Measurements from ENCODE around the gene SNAPC2. TPM values are rescaled to one million over a fixed set of nuclear protein-coding genes. Genes with fewer than 3 reads are reported as not detected.

SNAPC2 gene
- total and polyA plus RNA-seq, 2 of the 13 experiments (the other 11 are each of a cell fraction or from before 2014, with no cell fraction given) = 10.2 to 12.7 TPM

DNA sequence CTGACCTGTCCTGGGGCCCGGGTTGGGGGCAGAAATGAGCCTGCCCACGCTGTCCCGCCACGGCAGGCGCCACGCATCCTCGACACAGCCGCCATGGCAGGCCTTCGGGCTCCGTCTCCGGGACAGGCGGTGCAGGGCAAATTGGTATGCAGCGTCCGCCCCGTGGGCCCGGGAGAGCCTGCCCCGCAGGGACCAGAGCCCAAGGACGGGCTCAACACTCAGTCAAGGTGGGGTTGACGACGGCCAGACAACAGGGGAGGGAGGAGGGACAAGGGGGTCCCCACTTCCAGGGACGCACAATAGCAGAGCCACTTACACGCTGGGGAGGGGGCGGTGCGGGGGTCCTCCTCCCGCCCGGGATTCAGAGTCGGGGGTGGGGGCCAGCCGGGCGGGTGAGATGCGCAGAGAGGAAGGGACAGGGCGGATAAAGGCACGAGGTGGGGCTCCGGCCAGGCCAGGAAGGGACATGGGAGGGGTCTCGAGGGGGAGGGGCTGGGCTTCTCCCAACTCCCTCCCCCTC lies 4.6 kb downstream of the SNAPC2 start (continued):
- TF ChIP-seq, protein P1, sequence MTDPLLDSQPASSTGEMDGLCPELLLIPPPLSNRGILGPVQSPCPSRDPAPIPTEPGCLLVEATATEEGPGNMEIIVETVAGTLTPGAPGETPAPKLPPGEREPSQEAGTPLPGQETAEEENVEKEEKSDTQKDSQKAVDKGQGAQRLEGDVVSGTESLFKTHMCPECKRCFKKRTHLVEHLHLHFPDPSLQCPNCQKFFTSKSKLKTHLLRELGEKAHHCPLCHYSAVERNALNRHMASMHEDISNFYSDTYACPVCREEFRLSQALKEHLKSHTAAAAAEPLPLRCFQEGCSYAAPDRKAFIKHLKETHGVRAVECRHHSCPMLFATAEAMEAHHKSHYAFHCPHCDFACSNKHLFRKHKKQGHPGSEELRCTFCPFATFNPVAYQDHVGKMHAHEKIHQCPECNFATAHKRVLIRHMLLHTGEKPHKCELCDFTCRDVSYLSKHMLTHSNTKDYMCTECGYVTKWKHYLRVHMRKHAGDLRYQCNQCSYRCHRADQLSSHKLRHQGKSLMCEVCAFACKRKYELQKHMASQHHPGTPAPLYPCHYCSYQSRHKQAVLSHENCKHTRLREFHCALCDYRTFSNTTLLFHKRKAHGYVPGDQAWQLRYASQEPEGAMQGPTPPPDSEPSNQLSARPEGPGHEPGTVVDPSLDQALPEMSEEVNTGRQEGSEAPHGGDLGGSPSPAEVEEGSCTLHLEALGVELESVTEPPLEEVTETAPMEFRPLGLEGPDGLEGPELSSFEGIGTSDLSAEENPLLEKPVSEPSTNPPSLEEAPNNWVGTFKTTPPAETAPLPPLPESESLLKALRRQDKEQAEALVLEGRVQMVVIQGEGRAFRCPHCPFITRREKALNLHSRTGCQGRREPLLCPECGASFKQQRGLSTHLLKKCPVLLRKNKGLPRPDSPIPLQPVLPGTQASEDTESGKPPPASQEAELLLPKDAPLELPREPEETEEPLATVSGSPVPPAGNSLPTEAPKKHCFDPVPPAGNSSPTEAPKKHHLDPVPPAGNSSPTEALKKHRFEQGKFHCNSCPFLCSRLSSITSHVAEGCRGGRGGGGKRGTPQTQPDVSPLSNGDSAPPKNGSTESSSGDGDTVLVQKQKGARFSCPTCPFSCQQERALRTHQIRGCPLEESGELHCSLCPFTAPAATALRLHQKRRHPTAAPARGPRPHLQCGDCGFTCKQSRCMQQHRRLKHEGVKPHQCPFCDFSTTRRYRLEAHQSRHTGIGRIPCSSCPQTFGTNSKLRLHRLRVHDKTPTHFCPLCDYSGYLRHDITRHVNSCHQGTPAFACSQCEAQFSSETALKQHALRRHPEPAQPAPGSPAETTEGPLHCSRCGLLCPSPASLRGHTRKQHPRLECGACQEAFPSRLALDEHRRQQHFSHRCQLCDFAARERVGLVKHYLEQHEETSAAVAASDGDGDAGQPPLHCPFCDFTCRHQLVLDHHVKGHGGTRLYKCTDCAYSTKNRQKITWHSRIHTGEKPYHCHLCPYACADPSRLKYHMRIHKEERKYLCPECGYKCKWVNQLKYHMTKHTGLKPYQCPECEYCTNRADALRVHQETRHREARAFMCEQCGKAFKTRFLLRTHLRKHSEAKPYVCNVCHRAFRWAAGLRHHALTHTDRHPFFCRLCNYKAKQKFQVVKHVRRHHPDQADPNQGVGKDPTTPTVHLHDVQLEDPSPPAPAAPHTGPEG (CRISPR knock-in tag; IDR thresholded peaks at IDR 0.05) = no peak

DNA sequence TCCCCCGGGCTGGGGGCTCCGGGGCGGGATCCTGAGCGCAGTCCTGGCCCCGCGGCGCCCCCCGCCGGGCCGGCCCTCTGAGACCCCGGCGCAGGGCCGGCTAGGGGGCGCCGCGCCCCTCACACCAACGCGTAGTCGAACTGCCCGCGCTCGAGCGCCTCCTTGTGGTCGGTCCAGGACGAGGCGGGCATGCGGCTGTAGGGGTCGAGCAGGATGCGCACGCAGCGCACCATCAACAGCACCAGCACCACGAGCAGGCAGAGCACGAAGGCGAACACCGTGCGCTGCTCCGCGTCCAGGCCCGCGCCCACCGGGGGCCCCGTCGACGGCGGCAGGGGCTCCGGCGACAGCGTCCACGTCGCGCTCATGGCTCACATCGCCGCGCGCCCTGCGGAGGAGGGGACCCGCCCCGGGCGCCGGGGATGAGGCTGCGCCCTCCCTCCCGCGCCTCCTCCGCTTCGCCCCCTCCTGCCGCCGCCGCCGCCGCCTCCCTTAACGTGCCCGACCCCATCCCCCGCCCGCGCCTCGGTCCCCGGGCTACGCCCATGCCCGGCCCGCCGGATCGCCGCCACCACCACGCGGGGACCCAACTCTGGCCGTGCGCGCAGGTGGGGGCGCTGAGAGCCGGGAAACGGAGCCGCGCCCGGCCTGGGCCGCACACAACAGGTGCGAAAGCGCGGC lies 5.2 kb downstream of the SNAPC2 start:
- 5% methylated on average over 16 of the region's 98 CpGs for WGBS (ENCODE audit: low lambda C conversion rate)
- H3K4me3 ChIP-seq (replicated peaks in 1 of 3; ENCODE audit: insufficient read depth in 1 of 3, low read depth in 2 of 3, low read length in 3 of 3) = peak overlapping the region in 1 of 3 experiments; percentile 55; a peak in 1 of 6 replicates
- H3K9me3 ChIP-seq (ENCODE audit: low read length) = no peaks in the 10 kb centered on the region
- CTCF ChIA-PET (ENCODE audit: low intra/inter-chr PET ratio, low total read pairs) = interaction anchor here (0.6 to 2.7 kb wide), 3 partner anchors 54 to 72 kb away, joined by 3 to 28 read pairs (median 4); no protein-coding TSS in a partner anchor
- H3K4me2 ChIP-seq (ENCODE audit: low read depth, low read length) = peak overlapping the region; percentile 55
- peaks cover 6 to 10% of the 10 kb centered on the region in 2 experiments; a peak in 2 of 5 replicates for H3K36me3 ChIP-seq (replicated peaks in 1 of 2; ENCODE audit: control insufficient read depth in 1 of 2, insufficient read depth in 2 of 2, low read length in 2 of 2)
- no peak overlapping the region for H3K27ac ChIP-seq (ENCODE audit: extremely low read length, insufficient read depth, low read length)
- H2AFZ ChIP-seq (ENCODE audit: low read length) = no peak overlapping the region
- H3K27me3 ChIP-seq (ENCODE audit: control insufficient read depth in 1 of 2, insufficient read depth in 2 of 2, low read length in 2 of 2) = no peaks in the 10 kb centered on the region
- H3K9ac ChIP-seq (ENCODE audit: insufficient read depth, low read depth, low read length) = no peak overlapping the region
- H3K4me1 ChIP-seq (ENCODE audit: insufficient read depth, low read length) = peaks cover 8% of the 10 kb centered on the region
- DNase-seq (ENCODE audit: low spot score) = peak; percentile 64
- POLR2A ChIA-PET = no interaction called here
- H3K79me2 ChIP-seq (ENCODE audit: insufficient read depth, low read length) = no peaks in the 10 kb centered on the region
- BruUV-seq (replicated peaks) = no TSS peak
- peaks cover 5% of the 10 kb centered on the region; the same call in 1 of the 2 replicates for H4K20me1 ChIP-seq (ENCODE audit: insufficient read depth, low read length)
- no peak for FAIRE-seq
- intact Hi-C loops (cut with micrococcal nuclease; ENCODE audit: unreplicated experiment) = loop anchor here (2.0 kb wide), 1 partner anchor 73 kb away; no protein-coding TSS in a partner anchor
- ATAC-seq = peak; percentile 59
- in situ Hi-C loops (cut with HindIII; ENCODE audit: extremely low pct_ligation_motif_present, low pct_unique_long_range_greater_than_20kb) = no loop called here
- TF ChIP-seq ZNF160 (CRISPR knock-in tag; IDR thresholded peaks at IDR 0.05) = peak; percentile 61; the same call in 1 of the 2 replicates
- no peak for TF ChIP-seq CREB1 (IDR thresholded peaks at IDR 0.05)
- TF ChIP-seq CREB1 (CRISPR knock-in tag; IDR thresholded peaks at IDR 0.05) = no peak
- no peak for TF ChIP-seq ATAD3A (CRISPR knock-in tag; IDR thresholded peaks at IDR 0.05)
- no peak for TF ChIP-seq ZNF703 (CRISPR knock-in tag; IDR thresholded peaks at IDR 0.05; ENCODE audit: borderline replicate concordance)
- TF ChIP-seq TAF15 (IDR thresholded peaks at IDR 0.05; ENCODE audit: low read depth, low read length, poor library complexity, severe bottlenecking) = no peak
- TF ChIP-seq ZNF317 (CRISPR knock-in tag; IDR thresholded peaks at IDR 0.05) = no peak
- TF ChIP-seq SALL1 (CRISPR knock-in tag; IDR thresholded peaks at IDR 0.05) = peak; percentile 86
- TF ChIP-seq ZKSCAN1 (IDR thresholded peaks at IDR 0.05; ENCODE audit: low read length) = no peak
- TF ChIP-seq ZNF331 (CRISPR knock-in tag; IDR thresholded peaks at IDR 0.05) = peak; percentile 42; the same call in 1 of the 2 replicates
- TF ChIP-seq ZNF790 (CRISPR knock-in tag; IDR thresholded peaks at IDR 0.05; ENCODE audit: borderline replicate concordance) = peak; percentile 50; the same call in 1 of the 2 replicates
- TF ChIP-seq, protein P2, sequence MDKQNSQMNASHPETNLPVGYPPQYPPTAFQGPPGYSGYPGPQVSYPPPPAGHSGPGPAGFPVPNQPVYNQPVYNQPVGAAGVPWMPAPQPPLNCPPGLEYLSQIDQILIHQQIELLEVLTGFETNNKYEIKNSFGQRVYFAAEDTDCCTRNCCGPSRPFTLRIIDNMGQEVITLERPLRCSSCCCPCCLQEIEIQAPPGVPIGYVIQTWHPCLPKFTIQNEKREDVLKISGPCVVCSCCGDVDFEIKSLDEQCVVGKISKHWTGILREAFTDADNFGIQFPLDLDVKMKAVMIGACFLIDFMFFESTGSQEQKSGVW (CRISPR knock-in tag; IDR thresholded peaks at IDR 0.05; ENCODE audit: borderline replicate concordance) = no peak
- no peak for TF ChIP-seq NONO (IDR thresholded peaks at IDR 0.05)
- peak; percentile 67 for TF ChIP-seq NONO (CRISPR knock-in tag; conservative IDR thresholded peaks at IDR 0.05)
- peak; percentile 54; the same call in 1 of the 2 replicates for TF ChIP-seq ZNF761 (CRISPR knock-in tag; conservative IDR thresholded peaks at IDR 0.05)
- 0 out of 2 replicates have a peak, but pooled peaks have one; percentile 56 for TF ChIP-seq ZNF30 (CRISPR knock-in tag; IDR thresholded peaks at IDR 0.05)
